ENCODE data around the gene LMF1. TPM values are rescaled to one million over a fixed set of nuclear protein-coding genes. Genes with fewer than 3 reads are reported as not detected.

The LMF1 gene
- total and polyA plus RNA-seq, 2 of the 4 experiments (the other 2 are of a cell fraction) = 7.7 to 13.1 TPM

- in situ Hi-C loops (cut with MboI; ENCODE audit: low sequenced_read_pairs) = no loop called here
- dilution Hi-C loops (cut with HindIII; ENCODE audit: low sequenced_read_pairs, unreplicated experiment) = no loop called here
- intact Hi-C loops (cut with micrococcal nuclease) = no loop called here
Observed at GRCh38 chr16:841455-842060, 129.2 kb downstream of the LMF1 start.

More at GRCh38 chr16:841455-842060, 129.2 kb downstream of the LMF1 start:
- no peak overlapping the region for H4K5ac ChIP-seq (ENCODE audit: low read depth, low read length)
- no peak overlapping the region for H4K8ac ChIP-seq (ENCODE audit: low read depth in 2 of 2, low read length in 2 of 2)
- no peaks in the 10 kb centered on the region for H3K36me3 ChIP-seq (ENCODE audit: control insufficient read depth, insufficient read depth, low read length)
- H3K23ac ChIP-seq (ENCODE audit: low read depth, low read length) = no peak overlapping the region
- 80% methylated on average over 16 of the region's 27 CpGs; no CpG with 5 or more reads in 1 of the 2 experiments for WGBS, 2 experiments (ENCODE audit: extremely low coverage in 2 of 2, insufficient read length in 1 of 2)
- DNase-seq = no peak
- H3K14ac ChIP-seq (replicated peaks; ENCODE audit: low read depth, low read length) = no peak overlapping the region
- H3K4me1 ChIP-seq (ENCODE audit: control insufficient read depth, insufficient read depth, low read length) = no peaks in the 10 kb centered on the region
- H3K27ac ChIP-seq (ENCODE audit: insufficient read depth, low read length) = no peak overlapping the region
- no TSS peak for BruUV-seq (replicated peaks)
- no peak overlapping the region for H2BK15ac ChIP-seq (ENCODE audit: low read depth, low read length)
- H2BK5ac ChIP-seq (ENCODE audit: low read depth, low read length, poor library complexity, severe bottlenecking) = no peak overlapping the region
- H4K20me1 ChIP-seq (ENCODE audit: insufficient read depth, low read length) = no peaks in the 10 kb centered on the region
- H2AFZ ChIP-seq (replicated peaks; ENCODE audit: low read length, poor library complexity) = no peak overlapping the region
- peaks cover 11% of the 10 kb centered on the region for H3K9me3 ChIP-seq (ENCODE audit: control insufficient read depth, insufficient read depth, low read length)
- no peak overlapping the region for H3K56ac ChIP-seq (ENCODE audit: extremely low read depth, insufficient read depth, low read length)
- no peak for ATAC-seq (ENCODE audit: low read depth)
- no peak overlapping the region for H3K18ac ChIP-seq (ENCODE audit: low read depth, low read length)
- POLR2A ChIA-PET (ENCODE audit: unreplicated experiment) = no interaction called here
- H3K4ac ChIP-seq (ENCODE audit: low read depth, low read length) = no peak overlapping the region
- no peak overlapping the region for H2BK120ac ChIP-seq (ENCODE audit: low read depth, low read length)
- no peak overlapping the region for H2AK9ac ChIP-seq (replicated peaks; ENCODE audit: low read depth, low read length, poor library complexity)
- H3K79me1 ChIP-seq (ENCODE audit: low read depth in 1 of 2, low read length in 2 of 2) = no peaks in the 10 kb centered on the region
- CTCF ChIA-PET = no interaction called here
- no peak for TF ChIP-seq CTCF (conservative IDR thresholded peaks at IDR 0.05; ENCODE audit: low read depth, low read length)
- no peak for TF ChIP-seq RFX5 (IDR thresholded peaks at IDR 0.05; ENCODE audit: low read depth, low read length)
- TF ChIP-seq USF2 (IDR thresholded peaks at IDR 0.05; ENCODE audit: low read depth, low read length) = no peak
- TF ChIP-seq POLR2A (IDR thresholded peaks at IDR 0.05; ENCODE audit: low read depth, low read length) = no peak
- no peak for TF ChIP-seq CEBPB (IDR thresholded peaks at IDR 0.05; ENCODE audit: low read depth, low read length)
- no peak for TF ChIP-seq MAFK (IDR thresholded peaks at IDR 0.05; ENCODE audit: low read depth, low read length)
- no peak for TF ChIP-seq BHLHE40 (IDR thresholded peaks at IDR 0.05; ENCODE audit: low read depth, low read length)
- TF ChIP-seq ELK1 (IDR thresholded peaks at IDR 0.05; ENCODE audit: borderline replicate concordance, low read depth, low read length) = no peak
- TF ChIP-seq NFE2L2 (IDR thresholded peaks at IDR 0.05; ENCODE audit: low read depth, low read length) = no peak
- no peak for TF ChIP-seq MAZ (IDR thresholded peaks at IDR 0.05; ENCODE audit: borderline replicate concordance, low read depth, low read length)
- TF ChIP-seq RCOR1 (IDR thresholded peaks at IDR 0.05; ENCODE audit: insufficient replicate concordance, low read length) = no peak
- no peak for TF ChIP-seq FOS (IDR thresholded peaks at IDR 0.05; ENCODE audit: low read depth, low read length)
- TF ChIP-seq MXI1 (IDR thresholded peaks at IDR 0.05; ENCODE audit: borderline replicate concordance, low read depth, low read length) = no peak
- TF ChIP-seq CHD1 (IDR thresholded peaks at IDR 0.05; ENCODE audit: low read depth, low read length) = no peak
- no peak overlapping the region for H3K4me2 ChIP-seq (ENCODE audit: low read depth, low read length)
- no peak overlapping the region for H2BK20ac ChIP-seq (ENCODE audit: low read depth, low read length)
- H3K9me1 ChIP-seq (ENCODE audit: insufficient read depth, low read length) = no peaks in the 10 kb centered on the region
- H2AK5ac ChIP-seq (ENCODE audit: low read depth, low read length) = no peak overlapping the region
- H4K91ac ChIP-seq (ENCODE audit: insufficient read depth, low read depth, low read length) = no peak overlapping the region
- H3K9ac ChIP-seq (ENCODE audit: low read depth, low read length) = no peak overlapping the region
- no peaks in the 10 kb centered on the region; the same call in 1 of the 2 replicates for H3K27me3 ChIP-seq (ENCODE audit: control insufficient read depth, insufficient read depth, low read length)
- no peak overlapping the region for H3K4me3 ChIP-seq (ENCODE audit: insufficient read depth, low read depth, low read length)
